GM21447 (cell line): ENCODE data around the gene CTNNA3.

Experiments
- ATAC-seq: cut with Tn5 transposase; IDR thresholded peaks from one replicate; pipeline ENCODE4 v1.9.1; 2021; ENCODE audit not compliant: unreplicated experiment

The CTNNA3 gene

DNA sequence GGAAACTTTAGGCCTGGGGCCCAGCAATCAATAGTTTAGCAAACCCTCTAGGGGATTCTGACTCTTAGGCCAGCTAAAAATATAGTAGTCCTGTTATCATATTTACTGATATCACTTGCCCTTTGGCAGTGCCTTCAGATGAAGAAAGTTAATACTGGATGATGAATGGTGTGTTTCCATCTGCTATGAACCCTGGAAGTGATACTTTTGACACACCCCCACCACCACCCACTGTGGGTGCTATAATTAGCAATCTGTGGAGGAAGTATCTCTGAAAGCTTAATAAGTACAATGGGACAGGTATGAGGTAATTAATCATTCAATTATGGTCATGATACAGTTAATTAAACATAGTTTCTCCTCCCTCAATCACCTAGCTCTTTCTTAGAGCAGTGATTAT lies 860.6 kb downstream of the CTNNA3 start:
- ATAC-seq, result no peak

DNA sequence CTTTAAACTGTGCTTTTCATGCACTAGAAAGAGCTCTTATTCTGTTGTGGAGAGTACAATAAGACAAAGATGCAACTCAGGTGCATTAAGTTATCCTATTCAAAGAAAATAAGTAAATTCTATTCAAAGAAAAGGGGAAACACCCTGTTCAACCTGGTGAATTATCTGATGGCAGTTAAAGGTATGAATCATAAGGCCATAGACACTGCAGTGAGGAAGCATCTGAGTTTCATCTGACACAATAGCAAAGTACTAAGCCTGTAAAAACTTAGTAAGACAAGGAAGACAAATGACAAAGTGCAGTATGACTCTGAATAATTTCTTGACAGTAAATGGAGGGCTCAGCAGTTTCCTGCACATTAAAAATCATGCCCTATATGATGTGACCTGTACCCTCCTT lies 861.2 kb downstream of the CTNNA3 start:
- ATAC-seq, result no peak

DNA sequence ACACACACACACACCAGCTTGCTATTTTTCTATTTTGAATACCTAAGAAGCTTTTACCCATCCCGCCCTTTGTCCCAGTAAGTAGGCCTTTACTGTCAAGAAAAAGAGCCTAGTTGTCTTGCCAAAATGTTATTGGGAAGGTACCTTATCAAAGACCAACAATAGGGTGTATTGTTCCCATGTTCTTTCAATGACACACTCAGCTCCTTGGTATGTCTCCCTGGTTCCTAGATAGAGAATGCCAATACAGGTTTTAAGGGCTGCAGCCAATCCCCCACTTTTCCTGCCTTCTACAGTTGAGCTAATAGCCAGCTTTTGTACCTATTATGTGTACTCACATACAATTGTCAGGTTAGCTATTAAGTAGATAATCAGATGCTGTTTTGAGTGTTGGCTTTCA lies 862.1 kb downstream of the CTNNA3 start:
- ATAC-seq, result no peak

GRCh38 chr10:66832781-66833422 lies 863.1 kb downstream of the CTNNA3 start:
- ATAC-seq, result no peak

DNA sequence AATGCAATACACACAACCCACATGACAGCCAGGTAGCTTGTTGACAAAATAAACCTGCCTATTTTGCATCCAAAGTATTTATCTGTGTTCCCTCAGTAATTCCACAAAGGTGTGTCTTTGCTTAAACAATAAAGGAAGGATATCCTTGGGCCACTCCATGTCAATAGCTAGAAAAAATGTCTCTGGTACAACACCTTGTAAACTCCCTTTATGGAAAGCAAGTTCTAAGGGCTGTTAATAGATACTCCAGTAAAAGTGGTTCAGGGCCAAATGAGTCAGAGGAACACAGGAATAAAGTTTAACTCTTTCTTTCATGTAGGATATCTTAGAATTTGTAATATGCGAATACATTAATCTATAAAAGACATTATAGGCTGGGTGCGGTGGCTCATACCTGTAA lies 867.0 kb downstream of the CTNNA3 start:
- no peak for ATAC-seq

GRCh38 chr10:66827353-66827752 lies 868.6 kb downstream of the CTNNA3 start:
- no peak for ATAC-seq

DNA sequence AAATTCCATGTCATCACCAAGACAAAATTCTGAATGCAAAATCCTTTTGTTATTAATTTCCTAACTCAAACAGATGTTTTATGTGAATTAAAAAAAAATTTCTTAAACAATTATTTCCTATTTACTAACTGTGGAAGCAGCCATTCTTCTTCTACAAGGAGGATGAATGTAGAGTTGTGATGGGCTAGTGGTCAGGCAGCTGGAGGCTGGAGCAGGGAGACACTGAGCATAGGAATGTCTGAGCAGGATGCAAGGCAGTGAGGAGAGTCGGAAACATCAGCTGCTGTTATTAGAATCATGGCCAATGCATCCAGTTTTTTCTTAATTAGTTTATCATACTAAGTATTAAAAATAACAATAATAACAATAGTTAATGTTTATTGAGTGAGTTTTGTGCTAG lies 872.7 kb downstream of the CTNNA3 start:
- ATAC-seq, result no peak

- no peak for ATAC-seq
Measured at GRCh38 chr10:66822801-66823200, 873.2 kb downstream of the CTNNA3 start.

- no peak for ATAC-seq
Measured at GRCh38 chr10:66819691-66820090, 876.3 kb downstream of the CTNNA3 start.

- ATAC-seq, result no peak
Measured at GRCh38 chr10:66813122-66813521, 882.9 kb downstream of the CTNNA3 start.

GRCh38 chr10:66811211-66811610 lies 884.8 kb downstream of the CTNNA3 start:
- no peak for ATAC-seq

DNA sequence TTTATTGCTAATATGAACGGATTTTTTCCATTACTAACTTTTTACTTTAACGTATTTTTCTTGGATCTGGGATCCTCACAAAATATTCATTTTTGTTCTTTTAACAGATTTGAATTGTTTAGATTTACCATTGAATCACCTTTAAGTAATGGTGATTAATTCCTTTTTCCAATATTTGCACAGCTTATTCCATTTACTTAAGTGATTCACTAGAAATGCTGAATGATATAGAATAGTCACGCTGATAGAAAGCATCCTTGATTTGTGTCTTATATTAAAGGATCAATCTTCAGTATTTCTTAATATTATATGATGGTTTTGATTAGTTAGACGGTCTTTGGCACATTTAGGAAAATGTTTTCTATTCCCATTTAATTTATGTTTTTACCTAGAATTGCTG lies 886.6 kb downstream of the CTNNA3 start:
- ATAC-seq, result no peak

DNA sequence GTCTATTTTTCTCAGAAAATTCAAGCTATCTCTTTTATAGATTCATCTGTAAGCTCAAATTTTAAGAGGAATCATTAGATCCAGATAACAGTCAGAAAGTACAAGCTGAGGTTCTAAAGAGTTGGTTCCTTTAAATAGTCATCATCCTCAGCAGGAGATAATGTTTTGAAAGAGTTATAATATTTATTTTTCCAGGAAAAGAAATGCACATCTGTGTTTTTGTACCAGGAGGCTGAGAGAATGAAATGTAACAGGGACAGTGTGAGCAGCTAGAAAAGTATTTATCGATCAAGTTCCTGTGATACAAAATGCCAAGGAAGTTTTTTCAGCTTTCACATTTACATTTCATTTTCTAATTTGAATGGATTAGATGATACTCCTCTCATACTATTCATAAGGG lies 890.4 kb downstream of the CTNNA3 start:
- no peak for ATAC-seq

- no peak for ATAC-seq
Measured at GRCh38 chr10:66804962-66805361, 891.0 kb downstream of the CTNNA3 start.

DNA sequence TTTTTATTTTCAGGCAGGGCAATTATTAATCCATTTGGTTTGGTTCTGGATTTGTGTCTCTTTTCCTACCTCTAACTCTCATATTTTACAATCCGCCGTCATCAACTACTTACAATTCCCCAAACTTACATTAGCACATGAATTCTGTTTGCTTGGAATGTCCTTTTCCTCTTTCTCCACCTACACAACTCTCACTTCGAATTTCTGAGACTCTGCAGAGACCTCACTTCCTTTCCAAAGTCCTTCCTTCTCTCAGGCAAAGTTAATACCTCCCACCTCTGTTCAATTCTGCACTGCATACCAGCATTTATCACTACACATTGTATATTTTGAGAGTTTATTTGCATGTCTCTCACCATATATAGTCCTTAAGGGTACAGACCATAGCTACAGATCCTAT lies 892.8 kb downstream of the CTNNA3 start:
- no peak for ATAC-seq

- ATAC-seq, result no peak
Measured at GRCh38 chr10:66799474-66799873, 896.5 kb downstream of the CTNNA3 start.

DNA sequence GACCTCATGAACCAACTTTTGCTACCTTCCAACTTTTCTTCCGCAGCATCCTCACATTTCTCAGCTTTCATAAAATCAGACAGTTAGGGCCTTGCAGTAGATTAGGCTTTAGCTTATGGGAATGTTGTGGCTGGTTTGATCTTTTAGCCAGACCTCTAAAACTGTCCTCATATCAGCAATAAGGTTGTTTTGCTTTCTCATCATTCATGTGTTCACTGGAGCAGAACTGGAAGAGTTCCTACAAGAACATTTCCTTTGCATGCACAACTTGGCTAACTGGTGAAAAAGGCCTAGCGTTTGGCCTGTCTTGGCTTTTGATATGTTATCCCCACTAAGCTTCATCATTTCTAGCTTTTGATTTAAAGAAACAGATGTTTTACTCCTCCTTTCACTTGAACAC lies 900.1 kb downstream of the CTNNA3 start:
- no peak for ATAC-seq

DNA sequence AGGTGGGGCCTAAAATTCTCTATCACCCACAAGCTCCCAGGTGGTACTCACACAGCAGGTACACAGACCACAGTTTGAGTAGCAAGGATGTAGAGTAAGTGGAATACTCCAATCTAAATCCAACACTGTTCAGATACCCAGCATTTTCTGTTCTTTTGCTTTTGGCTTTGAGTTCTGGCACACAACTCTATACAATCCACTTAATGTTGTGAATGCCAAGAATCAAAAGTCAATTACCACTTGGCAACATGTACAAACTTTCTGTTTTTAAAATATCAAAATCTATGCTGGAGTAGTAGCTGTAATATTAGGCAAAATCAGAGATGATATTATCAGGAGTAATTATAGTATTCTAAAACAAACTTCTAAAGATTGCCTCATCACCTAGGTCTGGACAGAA lies 903.6 kb downstream of the CTNNA3 start:
- ATAC-seq, result no peak

- no peak for ATAC-seq
Measured at GRCh38 chr10:66788178-66788987, 907.6 kb downstream of the CTNNA3 start.

DNA sequence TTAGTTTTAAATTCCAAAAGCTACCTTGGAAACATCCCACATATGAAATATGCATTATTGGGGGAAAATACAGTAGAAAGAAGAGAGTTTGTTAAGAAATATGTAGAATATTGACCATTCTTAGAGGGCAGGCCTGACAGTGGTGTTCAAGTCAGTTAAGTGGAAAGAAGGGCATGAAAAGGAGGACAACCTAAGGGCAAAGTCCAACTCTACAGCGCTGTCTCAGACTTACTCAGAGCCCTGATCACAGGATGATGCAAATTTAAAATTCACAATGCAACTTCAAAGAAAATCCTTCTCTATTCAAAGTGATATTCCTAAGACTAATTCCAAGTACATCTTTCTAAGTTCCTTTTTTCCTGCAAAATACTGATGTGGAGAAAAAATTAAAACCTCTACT lies 909.3 kb downstream of the CTNNA3 start:
- no peak for ATAC-seq

DNA sequence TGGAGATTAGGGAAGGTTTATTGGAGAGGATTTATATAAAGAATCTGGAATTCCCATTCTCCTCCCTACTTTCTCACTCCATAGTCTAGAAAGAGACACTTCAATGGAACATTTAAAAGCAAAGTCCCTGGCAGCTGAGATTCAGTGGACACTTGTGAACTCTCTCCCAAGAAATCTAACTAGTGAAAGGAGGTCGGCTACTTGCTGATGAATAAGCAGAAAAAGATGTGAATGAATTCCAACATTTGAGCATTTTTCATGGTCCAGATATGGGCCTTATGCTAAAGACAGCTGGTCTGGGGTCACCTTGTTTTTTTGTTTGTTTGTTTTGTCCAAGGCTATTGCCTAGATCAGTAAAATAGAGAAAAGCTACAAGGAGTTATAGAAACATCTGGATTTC lies 911.2 kb downstream of the CTNNA3 start:
- no peak for ATAC-seq

- no peak for ATAC-seq
Measured at GRCh38 chr10:66783316-66783715, 912.7 kb downstream of the CTNNA3 start.

DNA sequence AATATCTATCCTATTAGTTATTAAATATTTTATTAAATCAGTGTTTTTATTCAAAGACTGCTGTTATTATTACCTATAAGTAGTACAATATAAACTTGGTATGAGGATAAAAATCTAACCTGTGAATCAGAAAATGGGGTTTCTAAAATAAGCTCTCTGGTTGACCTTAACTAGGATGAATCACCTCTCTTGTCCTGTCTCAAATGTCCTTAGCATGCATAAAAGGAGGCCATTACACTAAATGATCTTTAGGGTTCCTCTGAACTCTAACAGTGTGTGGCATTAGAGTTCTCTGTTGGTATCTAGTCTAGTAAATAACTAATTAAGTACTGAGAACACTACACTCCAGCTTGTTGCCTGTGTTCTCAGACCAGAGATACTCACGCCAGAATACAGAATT lies 913.2 kb downstream of the CTNNA3 start:
- ATAC-seq, result no peak
